HG03558 (cell line): ENCODE results near the gene AMOTL1.

Source experiments
- ATAC-seq: cut with Tn5 transposase; IDR thresholded peaks from one replicate; pipeline ENCODE4 v1.9.1; 2021; ENCODE audit warnings: moderate number of reproducible peaks; ENCODE audit not compliant: unreplicated experiment; ENCODE audit errors: extremely low read depth

AMOTL1 gene

DNA sequence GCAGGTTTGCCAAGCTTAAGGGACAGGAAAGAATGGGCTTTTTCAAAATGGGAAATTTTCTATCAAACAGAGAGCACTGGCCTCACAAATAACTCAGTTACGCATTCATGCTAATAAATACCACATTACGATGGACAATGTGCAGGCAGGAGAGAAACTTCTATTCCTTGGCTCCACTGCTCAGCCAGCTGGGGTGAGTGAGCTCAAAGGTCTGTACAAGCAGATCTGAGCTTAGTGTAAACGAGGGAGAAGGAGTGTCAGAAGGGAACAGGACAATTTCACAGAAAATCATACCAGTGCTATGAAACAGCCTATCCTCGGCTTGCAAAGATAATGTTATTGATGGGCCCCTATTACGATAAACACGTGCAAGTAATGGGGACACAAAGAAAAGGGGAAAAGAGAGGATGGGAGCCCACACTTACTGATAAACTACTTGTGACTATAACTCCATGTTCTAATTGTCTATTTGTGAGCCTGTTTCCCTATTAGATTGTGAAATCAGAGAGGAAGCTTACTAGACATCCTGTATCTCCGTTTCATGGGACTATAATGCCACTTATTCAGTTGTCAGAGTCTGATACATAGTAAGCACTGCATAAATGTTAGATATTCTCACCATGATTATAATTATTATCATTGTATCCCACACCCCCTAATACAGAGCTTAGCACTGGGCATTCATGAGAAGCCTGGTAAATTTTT is 46.3 kb downstream of the AMOTL1 start:
- no peak for ATAC-seq

GRCh38 chr11:94815705-94816344 is 47.7 kb downstream of the AMOTL1 start:
- ATAC-seq = no peak

GRCh38 chr11:94820480-94820879 is 52.3 kb downstream of the AMOTL1 start:
- ATAC-seq = no peak

DNA sequence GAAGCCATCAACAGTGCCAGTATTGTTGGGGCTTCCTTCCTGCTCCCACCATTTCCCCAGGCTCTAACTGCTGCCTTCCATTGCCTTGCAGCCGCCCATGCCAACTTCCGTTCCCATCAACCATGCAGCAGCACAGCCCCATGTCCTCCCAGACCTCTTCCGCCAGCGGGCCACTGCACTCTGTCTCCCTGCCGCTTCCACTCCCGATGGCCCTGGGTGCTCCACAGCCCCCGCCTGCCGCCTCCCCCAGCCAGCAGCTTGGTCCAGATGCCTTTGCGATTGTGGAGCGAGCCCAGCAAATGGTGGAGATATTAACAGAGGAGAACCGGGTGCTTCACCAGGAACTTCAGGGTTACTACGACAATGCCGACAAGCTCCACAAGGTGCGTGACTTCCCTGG is 53.3 kb downstream of the AMOTL1 start:
- no peak for ATAC-seq

DNA sequence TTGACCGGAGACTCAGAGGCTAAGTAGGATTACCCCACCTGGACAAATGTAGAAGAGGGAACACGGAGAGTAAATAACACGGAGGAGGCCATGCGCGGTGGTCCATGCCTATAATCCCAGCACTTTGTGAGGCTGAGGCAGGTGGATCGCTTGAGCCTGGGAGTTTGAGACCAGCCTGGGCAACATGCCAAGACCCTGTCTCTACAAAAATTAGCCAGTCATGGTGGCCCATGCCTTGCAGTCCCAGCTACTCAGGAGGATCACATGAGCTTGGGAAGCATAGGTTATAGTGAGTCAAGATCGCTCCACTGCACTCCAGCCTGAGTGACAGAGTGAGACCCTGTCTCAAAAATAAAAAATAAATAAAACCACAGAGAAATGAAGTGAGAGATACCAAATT is 53.9 kb downstream of the AMOTL1 start:
- no peak for ATAC-seq

GRCh38 chr11:94823102-94823732 is 55.1 kb downstream of the AMOTL1 start:
- ATAC-seq = no peak

DNA sequence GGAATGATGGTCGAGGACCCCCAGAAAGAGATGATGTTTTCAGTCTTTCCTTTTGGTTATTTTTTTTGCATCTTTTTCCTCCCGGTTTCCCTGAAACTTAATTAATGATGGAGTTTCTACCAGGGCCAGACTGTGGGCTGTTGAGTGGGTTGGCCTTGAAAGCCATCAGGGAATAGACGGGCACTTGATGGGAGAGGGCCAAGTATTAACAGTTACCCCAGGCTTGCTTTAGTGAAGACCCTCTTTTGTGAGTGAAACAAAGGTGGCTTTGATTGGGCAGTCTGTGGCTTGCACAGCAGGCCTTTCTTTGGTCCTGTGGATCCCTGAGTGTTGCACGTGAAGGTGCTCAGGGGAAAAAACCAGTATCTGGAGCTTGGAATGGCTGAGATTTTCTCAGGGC is 56.9 kb downstream of the AMOTL1 start:
- no peak for ATAC-seq

- no peak for ATAC-seq
Measured at GRCh38 chr11:94825481-94825880, 57.3 kb downstream of the AMOTL1 start.

GRCh38 chr11:94826415-94826814 is 58.3 kb downstream of the AMOTL1 start:
- no peak for ATAC-seq

DNA sequence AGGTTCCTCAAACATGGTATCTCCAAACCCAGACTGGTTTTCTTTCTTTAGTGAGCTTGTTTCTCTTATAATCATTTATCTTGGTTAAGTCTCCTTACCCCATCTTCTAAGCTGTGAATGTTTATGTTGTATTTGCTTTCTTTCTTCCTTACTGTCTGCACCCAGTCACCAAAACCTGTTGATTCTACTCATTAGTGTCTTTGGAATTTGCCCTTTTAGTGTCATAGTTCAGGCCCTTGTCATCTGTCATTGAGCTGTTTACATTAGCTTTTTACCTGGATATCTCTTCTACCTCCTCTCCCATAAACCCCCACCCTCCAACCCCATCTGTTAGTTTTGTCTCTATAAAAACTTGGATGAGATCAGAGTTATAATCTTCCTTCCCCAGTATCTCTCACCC is 59.9 kb downstream of the AMOTL1 start:
- ATAC-seq = no peak

- no peak for ATAC-seq
Measured at GRCh38 chr11:94830722-94831510, 62.8 kb downstream of the AMOTL1 start.

- no peak for ATAC-seq
Measured at GRCh38 chr11:94831529-94831928, 63.4 kb downstream of the AMOTL1 start.

DNA sequence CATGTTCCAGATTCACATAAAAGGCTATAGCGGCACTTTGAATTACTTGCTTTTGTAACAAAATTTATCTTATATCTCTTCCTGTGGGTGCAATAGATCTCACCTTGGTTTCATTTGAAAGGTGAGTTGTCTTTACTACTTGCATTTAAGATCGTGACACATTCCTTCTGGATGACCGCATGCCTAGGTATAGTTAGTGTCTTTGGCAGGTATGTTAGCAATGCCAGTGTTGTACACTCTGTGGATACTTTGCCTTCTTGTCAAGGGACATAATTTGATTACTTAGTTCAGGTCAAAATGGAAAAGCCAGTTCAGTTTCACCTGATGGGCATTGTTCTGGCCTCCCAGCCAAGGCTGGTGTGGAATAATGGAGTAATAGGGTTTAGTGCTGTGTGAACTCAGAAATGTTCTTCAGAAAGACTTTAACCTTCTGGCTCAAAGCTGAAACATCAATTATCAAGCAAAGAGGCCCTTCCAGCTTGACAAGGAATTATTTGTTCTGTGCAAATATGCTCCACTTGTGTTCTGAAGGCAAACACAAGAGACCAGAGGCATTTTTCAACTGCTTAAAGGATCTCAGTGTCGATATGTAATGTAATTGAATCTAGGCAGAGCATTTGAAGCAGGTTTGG is 64.6 kb downstream of the AMOTL1 start:
- no peak for ATAC-seq

- ATAC-seq = no peak
Measured at GRCh38 chr11:94834911-94835593, 66.9 kb downstream of the AMOTL1 start.

GRCh38 chr11:94835594-94835927 is 67.4 kb downstream of the AMOTL1 start:
- ATAC-seq = no peak

DNA sequence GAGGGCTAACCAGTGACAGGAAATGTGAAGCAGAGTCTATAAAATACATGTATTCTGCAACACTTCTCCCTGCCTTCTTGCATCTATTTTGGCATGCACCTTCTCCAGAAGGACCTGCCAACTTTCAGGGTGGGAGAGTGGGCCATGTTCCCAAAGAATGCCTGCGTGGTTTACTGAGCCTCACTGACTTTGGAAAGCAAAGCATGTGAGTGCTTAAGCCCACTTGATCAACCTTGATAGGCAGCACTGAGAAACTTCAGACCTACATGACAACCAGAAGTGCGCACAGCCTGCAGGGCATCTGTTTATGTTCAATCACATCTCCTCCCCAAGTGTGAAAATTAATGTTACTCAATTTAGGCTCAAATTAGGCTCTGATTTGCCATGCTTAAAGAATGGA is 69.2 kb downstream of the AMOTL1 start:
- ATAC-seq = no peak

DNA sequence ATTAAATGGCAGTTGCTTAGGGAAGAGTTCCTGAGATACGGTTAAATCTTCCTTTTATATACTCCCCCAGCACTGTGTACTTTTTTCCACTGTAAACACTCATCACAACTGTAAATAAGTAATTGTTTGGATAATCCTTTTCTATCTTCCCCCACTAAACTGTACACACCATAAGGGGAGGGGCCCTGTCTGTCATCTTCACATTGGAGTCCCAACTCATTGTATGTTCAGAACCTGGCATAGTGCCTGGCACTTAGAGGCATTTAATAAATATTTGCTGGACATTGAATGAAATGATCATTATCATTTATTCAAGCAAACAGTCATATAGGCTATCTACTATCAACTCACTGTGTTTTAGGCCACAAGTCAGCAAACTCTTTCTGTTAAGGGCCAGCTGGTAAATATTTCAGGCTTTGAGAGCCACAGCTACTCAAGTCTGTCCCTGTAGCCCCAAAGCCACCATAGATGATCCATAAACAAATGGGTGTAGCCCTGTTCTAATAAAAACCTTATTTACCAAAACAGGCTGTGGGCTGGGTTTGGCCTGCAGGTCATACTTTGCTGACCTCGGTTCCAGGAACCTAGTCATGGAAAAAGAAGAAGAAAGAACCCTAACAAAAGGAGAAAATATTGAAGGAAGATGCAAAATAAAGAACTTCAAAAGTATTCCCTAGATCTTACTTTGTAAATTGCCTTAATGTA is 70.0 kb downstream of the AMOTL1 start:
- no peak for ATAC-seq

- ATAC-seq = no peak
Measured at GRCh38 chr11:94840209-94840608, 72.1 kb downstream of the AMOTL1 start.

GRCh38 chr11:94844031-94844430 is 75.9 kb downstream of the AMOTL1 start:
- ATAC-seq = no peak
